Measurements from ENCODE around the gene STAT6. TPM values are rescaled to one million over a fixed set of nuclear protein-coding genes. Genes with fewer than 3 reads are reported as not detected.

The STAT6 gene
- total and polyA plus RNA-seq, 7 donors = 66.1 to 210 (median 115) TPM

DNA sequence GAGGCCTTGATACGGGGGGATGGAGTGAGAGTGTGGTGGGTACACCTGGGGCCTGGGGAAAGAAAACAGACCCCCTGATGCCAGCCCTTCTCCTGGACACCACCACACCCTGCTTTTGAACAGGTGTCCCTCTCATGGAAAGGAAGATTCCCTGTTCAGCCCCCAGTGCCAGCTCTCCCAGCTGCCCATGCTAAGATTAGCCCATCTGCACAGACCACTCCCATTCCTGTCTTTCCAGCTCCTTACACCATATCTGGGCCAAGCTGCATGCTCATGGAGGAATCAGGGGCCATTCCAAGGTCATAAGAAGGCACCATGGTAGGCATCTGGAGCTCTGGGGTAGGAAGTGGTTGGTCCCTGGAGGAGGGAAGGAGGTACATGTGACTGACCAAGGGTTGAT is 12.6 kb downstream of the STAT6 start:
- DNase-seq = no peak
- Histone ChIP-seq H3K27me3 (no peaks in the 10 kb centered on the region), H3K4me3 (no peak overlapping the region), H3K27ac (no peak overlapping the region), H3K36me3 (peaks cover 28 to 87% (median 42%) of the 10 kb centered on the region in 4 donors), H3K4me1 (peaks cover 0 to 24% (median 18%) of the 10 kb centered on the region in 4 donors), H3K9me3 (no peaks in the 10 kb centered on the region)
- TF ChIP-seq, protein P1, sequence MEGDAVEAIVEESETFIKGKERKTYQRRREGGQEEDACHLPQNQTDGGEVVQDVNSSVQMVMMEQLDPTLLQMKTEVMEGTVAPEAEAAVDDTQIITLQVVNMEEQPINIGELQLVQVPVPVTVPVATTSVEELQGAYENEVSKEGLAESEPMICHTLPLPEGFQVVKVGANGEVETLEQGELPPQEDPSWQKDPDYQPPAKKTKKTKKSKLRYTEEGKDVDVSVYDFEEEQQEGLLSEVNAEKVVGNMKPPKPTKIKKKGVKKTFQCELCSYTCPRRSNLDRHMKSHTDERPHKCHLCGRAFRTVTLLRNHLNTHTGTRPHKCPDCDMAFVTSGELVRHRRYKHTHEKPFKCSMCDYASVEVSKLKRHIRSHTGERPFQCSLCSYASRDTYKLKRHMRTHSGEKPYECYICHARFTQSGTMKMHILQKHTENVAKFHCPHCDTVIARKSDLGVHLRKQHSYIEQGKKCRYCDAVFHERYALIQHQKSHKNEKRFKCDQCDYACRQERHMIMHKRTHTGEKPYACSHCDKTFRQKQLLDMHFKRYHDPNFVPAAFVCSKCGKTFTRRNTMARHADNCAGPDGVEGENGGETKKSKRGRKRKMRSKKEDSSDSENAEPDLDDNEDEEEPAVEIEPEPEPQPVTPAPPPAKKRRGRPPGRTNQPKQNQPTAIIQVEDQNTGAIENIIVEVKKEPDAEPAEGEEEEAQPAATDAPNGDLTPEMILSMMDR (IDR thresholded peaks at IDR 0.05) = no peak
- TF ChIP-seq POLR2AphosphoS5 (IDR thresholded peaks at IDR 0.05) = no peak
- TF ChIP-seq POLR2A (IDR thresholded peaks at IDR 0.05) = no peak
- no peak for TF ChIP-seq EP300 (IDR thresholded peaks at IDR 0.05)
- intact Hi-C loops (cut with DNase I) = no loop called here
- 85 to 98% methylated on average over 1 of the region's 1 CpG for WGBS, 2 donors

DNA sequence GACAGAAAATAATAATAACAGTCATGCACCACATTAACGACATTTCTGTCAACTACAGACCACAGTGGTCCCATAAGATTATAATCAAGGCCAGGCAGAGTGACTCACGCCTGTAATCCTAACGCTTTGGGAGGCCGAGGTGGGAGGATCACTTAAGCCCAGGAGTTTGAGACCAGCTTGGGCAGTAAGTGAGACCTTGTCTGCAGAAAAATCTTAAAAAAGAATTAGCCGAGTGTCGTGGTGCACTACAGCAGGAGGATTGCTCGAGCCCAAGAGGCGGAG is 13.7 kb downstream of the STAT6 start:
- no peaks in the 10 kb centered on the region for H3K27me3 ChIP-seq
- H3K27ac ChIP-seq = no peak overlapping the region
- H3K4me1 ChIP-seq = peaks cover 0 to 34% (median 28%) of the 10 kb centered on the region in 4 donors
- no peaks in the 10 kb centered on the region for H3K9me3 ChIP-seq
- intact Hi-C loops (cut with DNase I) = no loop called here
- TF ChIP-seq POLR2AphosphoS5 (IDR thresholded peaks at IDR 0.05) = no peak
- no peak for TF ChIP-seq POLR2A (IDR thresholded peaks at IDR 0.05)
- TF ChIP-seq, protein P1 (IDR thresholded peaks at IDR 0.05) = no peak
- no peak for TF ChIP-seq EP300 (IDR thresholded peaks at IDR 0.05)
- DNase-seq = no peak
- H3K4me3 ChIP-seq = no peak overlapping the region
- 90 to 93% methylated on average over 8 of the region's 8 CpGs for WGBS, 2 donors
- H3K36me3 ChIP-seq = peaks cover 37 to 91% (median 47%) of the 10 kb centered on the region in 4 donors

GRCh38 chr12:57096748-57097553 is 14.2 kb downstream of the STAT6 start:
- TF ChIP-seq POLR2A (IDR thresholded peaks at IDR 0.05) = no peak
- TF ChIP-seq, protein P1 (IDR thresholded peaks at IDR 0.05) = no peak
- no peak for TF ChIP-seq POLR2AphosphoS5 (IDR thresholded peaks at IDR 0.05)
- TF ChIP-seq EP300 (IDR thresholded peaks at IDR 0.05) = no peak
- intact Hi-C loops (cut with DNase I) = no loop called here
- Histone ChIP-seq H3K4me1 (peaks cover 0 to 40% (median 32%) of the 10 kb centered on the region in 4 donors), H3K9me3 (no peaks in the 10 kb centered on the region), H3K4me3 (no peak overlapping the region), H3K36me3 (peaks cover 39 to 91% (median 52%) of the 10 kb centered on the region in 4 donors), H3K27me3 (no peaks in the 10 kb centered on the region), H3K27ac (peak overlapping the region in 2 of 4 donors; percentile 25 to 39)
- no peak for DNase-seq
- WGBS, 2 donors = 83 to 88% methylated on average over 8 of the region's 8 CpGs

- TF ChIP-seq POLR2AphosphoS5 (IDR thresholded peaks at IDR 0.05) = peak in 1 of 4 donors; percentile 13
- no peak for TF ChIP-seq POLR2A (IDR thresholded peaks at IDR 0.05)
- intact Hi-C loops (cut with DNase I) = no loop called here
- no peaks in the 10 kb centered on the region for H3K27me3 ChIP-seq
- peak overlapping the region; percentile 1 to 97 (median 32) for H3K27ac ChIP-seq
- WGBS, 2 donors = 51 to 83% methylated on average over 6 of the region's 6 CpGs
- peaks cover 0 to 48% (median 40%) of the 10 kb centered on the region in 4 donors for H3K4me1 ChIP-seq
- peaks cover 47 to 91% (median 58%) of the 10 kb centered on the region in 4 donors for H3K36me3 ChIP-seq
- H3K9me3 ChIP-seq = no peaks in the 10 kb centered on the region
- no peak overlapping the region for H3K4me3 ChIP-seq
- DNase-seq = no peak
Observed at GRCh38 chr12:57096099-57096572, 15.0 kb downstream of the STAT6 start.

GRCh38 chr12:57095440-57095839 is 15.7 kb downstream of the STAT6 start:
- peak overlapping the region in 3 of 4 donors; percentile 97 to 99 (median 99) for H3K27ac ChIP-seq
- WGBS, 2 donors = 83 to 94% methylated on average over 3 of the region's 3 CpGs
- peaks cover 47 to 88% (median 59%) of the 10 kb centered on the region in 4 donors for H3K36me3 ChIP-seq

More at GRCh38 chr12:57095440-57095839, 15.7 kb downstream of the STAT6 start:
- Histone ChIP-seq H3K9me3 (no peaks in the 10 kb centered on the region), H3K27me3 (no peaks in the 10 kb centered on the region), H3K4me1 (peaks cover 0 to 55% (median 47%) of the 10 kb centered on the region in 4 donors), H3K4me3 (no peak overlapping the region)
- intact Hi-C loops (cut with DNase I) = no loop called here
- no peak for DNase-seq
- TF ChIP-seq POLR2A (IDR thresholded peaks at IDR 0.05) (no peak), EP300 (IDR thresholded peaks at IDR 0.05) (no peak), POLR2AphosphoS5 (IDR thresholded peaks at IDR 0.05) (no peak)
- TF ChIP-seq, protein P1 (IDR thresholded peaks at IDR 0.05) = no peak
